Islet of Langerhans (tissue), 1 donor: Measurements from ENCODE around the gene NTMT1.
"Not testable (repeated sequence)": the region's sequence is repeated elsewhere in the genome, so short reads cannot be mapped to it uniquely, and the experiment has no call there.

Experiments
- FAIRE-seq: peaks from one replicate; lab custom pipeline; 2011; peaks lifted over from hg19 to GRCh38; lab: Jason Lieb, UNC

The NTMT1 gene, protein sequence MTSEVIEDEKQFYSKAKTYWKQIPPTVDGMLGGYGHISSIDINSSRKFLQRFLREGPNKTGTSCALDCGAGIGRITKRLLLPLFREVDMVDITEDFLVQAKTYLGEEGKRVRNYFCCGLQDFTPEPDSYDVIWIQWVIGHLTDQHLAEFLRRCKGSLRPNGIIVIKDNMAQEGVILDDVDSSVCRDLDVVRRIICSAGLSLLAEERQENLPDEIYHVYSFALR

GRCh38 chr9:129626079-129626624, at the start of gene NTMT1:
TSS of gene NTMT1 (plus strand) at chr9:129626163. CDS start at chr9:129632704, 6,541 bp downstream.
- no peak for FAIRE-seq

DNA sequence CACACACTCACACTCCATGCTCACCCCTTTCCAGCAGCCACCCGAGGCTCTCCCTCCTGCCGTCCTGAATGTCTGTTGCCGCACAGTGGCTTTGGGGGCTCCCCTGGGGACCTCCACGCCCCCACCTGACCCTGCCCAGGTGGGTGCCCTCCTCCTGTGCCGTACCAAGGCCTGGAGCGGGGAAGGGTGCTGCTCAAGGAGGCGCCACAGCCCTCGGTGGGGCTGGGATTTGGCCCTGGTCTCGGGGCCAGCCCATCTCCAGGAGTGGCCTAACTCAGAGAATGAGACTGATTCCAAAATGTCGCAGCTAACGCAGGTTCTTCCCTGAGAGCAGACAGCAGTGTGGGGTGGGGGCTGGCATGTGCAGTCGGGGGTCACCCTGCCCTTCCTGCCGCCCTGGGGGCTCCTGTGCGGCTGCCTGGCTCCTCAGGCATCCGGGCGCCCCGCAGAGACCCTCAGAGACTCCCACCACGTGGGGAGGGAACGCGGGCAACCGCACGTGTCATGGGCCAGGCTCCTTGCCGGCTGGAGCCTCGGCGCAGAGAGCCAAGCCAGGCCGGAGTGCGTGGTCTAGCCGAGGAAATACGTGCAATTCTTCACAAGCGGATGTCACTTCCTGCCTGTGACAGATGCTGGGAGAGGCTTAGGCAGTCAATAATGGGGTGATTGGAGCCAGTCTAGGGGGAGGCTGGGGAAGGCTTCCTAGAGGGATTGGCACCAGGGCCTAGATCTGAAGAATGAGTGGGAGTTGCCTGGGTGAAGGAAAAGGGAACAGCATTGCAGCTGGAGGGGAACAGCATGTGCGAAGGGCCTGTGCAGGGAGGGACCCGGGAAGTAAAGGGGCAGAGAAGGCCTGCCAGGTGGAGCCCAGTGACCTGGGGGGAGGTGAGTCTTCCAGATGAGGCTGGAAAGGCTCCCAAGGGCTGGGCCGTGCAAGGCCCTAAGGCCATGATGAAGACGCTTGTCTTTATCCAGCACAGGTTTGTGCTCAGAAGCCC, 49.1 kb upstream of the NTMT1 start:
- FAIRE-seq = no peak

GRCh38 chr9:129579294-129579693, 46.7 kb upstream of the NTMT1 start:
- FAIRE-seq = no peak

GRCh38 chr9:129580211-129580915, 45.6 kb upstream of the NTMT1 start:
- no peak for FAIRE-seq

- FAIRE-seq = no peak
These were observed 44.3 kb upstream of the NTMT1 start for GRCh38 chr9:129581505-129582189.

DNA sequence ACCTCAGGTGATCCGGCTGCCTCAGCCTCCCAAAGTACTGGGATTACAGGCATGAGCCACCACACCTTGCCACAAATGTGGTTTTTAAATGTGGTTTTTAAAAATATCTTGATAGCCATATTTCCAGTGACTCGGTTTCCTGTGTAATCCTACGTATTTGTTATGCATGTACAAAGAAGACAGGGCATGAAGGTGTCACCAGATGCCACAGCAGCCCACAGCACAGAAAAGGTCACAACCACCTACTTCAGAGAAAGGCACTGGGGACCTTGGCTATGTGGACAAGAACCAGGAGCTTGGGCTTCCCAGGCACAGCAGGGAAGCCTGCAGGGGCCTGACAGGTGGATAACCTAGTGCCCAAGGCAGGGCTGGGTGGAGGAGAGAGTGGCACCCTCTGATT, 43.1 kb upstream of the NTMT1 start:
- no peak for FAIRE-seq

DNA sequence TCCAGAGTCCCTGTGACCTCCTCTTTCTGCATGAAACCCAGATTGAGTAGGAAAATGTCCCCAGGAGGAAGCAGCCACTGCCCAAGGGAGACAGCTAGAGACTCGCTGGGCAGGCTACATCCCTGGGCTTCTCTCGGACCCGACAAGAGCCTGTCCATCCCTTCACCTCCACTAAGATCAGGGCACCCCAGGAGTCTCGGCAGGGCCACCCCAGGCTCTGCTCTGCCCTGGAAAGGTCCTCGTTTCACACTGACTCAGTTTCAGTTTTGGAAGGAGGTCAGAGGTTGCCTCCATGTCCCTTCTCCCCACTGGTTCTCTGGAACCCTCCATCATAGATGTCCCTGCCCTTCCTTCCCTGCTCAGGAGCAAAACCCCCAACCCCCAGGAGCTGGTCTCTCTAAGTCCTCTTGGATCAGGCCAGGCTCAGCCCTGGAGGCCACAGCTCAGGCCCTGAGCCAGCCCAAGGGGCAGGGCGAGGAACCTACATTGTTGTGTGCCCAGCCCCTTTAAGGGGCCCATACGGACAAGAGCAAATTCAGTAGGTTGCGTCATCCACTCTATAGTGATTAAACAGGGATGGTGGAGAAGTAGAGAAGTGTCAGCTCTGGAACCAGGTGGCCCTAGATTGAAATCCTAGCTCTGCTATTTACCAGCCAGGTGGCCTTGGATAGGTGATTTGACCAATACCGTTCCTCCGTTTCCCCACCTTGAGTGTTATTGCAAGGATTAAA, 42.5 kb upstream of the NTMT1 start:
- no peak for FAIRE-seq

GRCh38 chr9:129584136-129584535, 41.8 kb upstream of the NTMT1 start:
- no peak for FAIRE-seq

- FAIRE-seq = no peak
These were observed 40.6 kb upstream of the NTMT1 start for GRCh38 chr9:129585352-129585751.

DNA sequence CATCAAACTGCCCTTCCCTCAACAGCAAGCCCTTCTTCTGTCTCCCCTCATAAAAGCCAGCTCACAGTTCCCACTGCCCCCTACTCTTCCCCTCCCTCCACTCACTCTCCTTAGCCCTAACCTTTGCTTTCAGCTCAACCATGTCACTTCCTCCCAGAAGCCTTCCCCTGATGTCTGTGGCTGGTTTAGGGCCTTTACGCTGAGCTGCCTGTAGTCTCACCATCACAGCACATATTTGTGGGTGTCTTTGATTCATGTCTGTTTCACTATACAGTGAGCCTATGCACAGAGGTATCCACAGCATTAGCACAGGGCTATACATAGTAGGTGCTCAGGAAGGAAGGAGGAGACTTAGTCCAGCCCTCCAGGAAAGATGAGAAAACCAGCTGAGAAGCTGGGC, 39.7 kb upstream of the NTMT1 start:
- FAIRE-seq = no peak

DNA sequence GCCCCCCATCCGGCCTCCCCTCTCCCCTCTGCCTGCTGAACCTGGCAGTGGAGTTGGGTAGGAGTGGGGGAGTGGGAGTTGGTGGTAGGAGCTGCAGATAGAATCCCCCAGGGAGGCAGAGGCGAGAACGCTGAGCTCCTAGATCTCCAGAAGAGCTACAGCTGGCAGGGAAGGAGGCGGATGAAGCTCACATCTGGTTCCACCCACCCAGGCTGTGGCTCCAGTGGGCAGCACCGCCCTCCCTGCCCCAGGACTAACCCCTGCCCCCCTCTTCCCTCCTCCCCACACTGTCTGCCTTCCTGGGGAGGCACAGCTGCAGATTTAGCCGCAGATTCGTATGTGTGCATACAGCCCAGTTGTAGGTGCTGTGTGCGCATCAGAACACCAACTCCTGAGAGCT, 39.3 kb upstream of the NTMT1 start:
- no peak for FAIRE-seq

DNA sequence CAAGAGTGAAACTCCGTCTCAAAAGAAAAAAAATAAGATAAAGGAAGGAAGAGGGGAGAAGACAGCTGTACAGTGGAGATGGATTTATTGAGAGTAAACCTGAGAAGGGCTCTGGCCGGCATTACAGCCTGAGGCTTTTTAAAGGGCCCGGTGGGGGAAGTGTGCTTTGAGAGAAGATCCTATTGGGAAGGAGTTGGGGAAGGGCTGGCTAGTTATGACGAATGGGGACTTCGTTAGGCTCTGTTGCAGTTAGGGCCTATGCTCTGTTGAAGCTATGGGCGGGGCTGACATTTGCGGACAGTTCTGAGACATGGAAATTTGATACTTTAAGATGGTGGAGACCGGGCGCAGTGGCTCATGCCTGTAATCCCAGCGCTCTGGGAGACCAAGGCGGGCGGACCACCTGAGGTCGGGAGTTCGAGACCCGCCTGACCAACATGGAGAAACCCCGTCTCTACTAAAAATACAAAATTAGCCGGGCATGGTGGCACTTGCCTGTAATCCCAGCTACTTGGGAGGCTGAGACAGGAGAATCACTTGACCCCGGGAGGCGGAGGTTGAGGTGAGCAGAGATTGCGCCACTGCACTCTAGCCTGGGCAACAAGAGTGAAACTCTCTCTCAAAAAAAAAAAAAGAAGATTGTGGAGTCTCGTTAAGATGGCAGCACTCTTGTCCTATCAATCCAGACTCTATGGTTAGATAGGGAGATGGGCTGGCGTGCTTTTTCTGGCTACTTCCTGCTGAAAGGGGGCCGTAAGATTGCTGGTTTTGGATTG, 38.3 kb upstream of the NTMT1 start:
- FAIRE-seq = no peak

DNA sequence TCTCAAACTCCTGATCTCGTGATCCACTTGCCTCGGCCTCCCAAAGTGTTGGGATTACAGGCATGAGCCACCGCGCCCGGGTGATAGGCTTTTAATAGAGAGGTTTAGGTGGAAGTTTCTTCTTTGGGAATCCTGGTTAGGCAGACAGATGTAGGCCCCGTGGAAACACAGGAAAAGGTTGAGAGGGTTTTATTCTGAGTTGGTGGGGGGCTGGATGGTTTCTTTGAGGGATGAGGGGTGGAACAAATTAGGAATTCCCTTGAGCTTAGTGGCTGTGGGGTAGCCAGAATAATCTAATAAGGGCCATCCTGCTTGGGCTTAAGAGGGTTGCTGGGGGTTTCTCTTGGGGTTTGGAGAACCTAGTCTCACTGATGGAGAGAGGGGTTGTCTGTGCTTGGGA, 35.5 kb upstream of the NTMT1 start:
- FAIRE-seq = no peak

DNA sequence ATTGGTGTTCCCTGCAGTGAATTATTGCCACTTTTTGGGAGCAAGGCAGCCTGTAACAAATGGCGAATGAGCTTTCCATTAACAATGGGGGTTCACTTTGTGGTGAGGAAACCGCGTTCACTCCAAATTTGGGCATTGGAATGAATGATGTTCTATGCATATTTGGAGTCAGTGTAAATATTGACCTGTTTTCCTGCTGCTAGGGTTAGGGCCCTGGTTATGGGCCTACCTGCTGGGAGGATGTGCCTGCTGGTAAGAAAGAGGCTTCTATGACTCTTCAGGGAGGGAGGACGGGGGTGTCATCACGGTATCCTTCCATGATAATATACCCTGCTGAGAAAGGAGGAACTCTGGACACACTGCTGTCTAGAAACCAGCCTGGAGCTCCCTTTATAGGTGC, 34.0 kb upstream of the NTMT1 start:
- FAIRE-seq = no peak

- FAIRE-seq = not testable (repeated sequence)
These were observed 33.2 kb upstream of the NTMT1 start for GRCh38 chr9:129592790-129593189.

- FAIRE-seq = no peak
These were observed 31.3 kb upstream of the NTMT1 start for GRCh38 chr9:129594632-129595031.

GRCh38 chr9:129595311-129595741, 30.6 kb upstream of the NTMT1 start:
- no peak for FAIRE-seq

GRCh38 chr9:129595903-129596540, 29.9 kb upstream of the NTMT1 start:
- FAIRE-seq = no peak

DNA sequence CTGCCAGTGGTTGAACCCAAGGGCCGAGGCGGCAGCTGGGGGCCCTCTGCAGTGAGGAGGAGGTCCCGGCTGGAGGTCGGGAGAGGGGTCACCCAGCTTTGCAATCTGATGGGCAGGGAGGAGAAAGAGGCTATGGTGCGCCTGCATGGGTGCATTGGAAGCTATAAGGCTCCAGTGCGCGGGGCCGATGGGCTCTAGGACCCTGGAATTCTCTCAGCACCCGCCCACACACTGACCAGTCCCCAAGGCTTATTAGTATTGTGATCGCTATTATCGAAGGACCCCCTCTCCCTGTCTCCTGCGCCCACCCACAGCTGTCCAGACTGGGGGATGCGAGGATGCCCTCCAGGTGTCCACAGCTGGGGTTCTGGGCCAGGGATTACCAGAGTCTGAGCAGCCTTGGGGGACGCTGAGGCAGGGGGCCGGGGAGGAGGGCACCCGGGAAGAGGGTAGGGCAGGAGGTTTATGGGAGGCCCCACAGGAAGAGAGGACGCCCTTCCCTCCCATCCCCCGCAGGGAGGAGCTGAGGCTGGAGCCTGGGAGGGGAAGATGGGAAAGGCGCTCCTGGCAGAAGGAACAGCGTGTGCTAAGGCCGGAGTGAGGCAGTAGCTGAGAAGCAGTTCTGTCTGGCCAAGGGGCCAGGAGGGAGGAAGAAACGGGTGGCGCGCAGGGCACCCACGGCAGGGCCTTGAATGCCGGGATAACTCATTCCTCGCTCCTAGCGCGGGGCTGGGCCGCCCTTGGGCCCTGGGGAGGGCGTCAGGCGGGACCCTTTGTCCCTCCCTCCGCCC, 29.2 kb upstream of the NTMT1 start:
- no peak for FAIRE-seq
